Motor neuron (in vitro differentiated cells): Measurements from ENCODE around the gene STRADB. TPM values are rescaled to one million over a fixed set of nuclear protein-coding genes. Genes with fewer than 3 reads are reported as not detected.
"Not testable (repeated sequence)": the region's sequence is repeated elsewhere in the genome, so short reads cannot be mapped to it uniquely, and the experiment has no call there.

Source experiments
- ATAC-seq, 8 experiments: fragments of 200-7000 bp; cut with Tn5 transposase; replicated peaks in 6 of 8; 2 replicates each; pipeline ENCODE4 v1.8.0; 2021; ENCODE audit warnings: mild to moderate bottlenecking in 8 of 8, moderate library complexity in 8 of 8
- H3K27ac ChIP-seq, 2 donors: fragments of 250-450 bp; sonication (Bioruptor Pico); 2 replicates each; pipeline ENCODE4 v1.9.0; 2021; ENCODE audit warnings: antibody characterized with exemption in 2 of 2, mild to moderate bottlenecking in 2 of 2, moderate library complexity in 1 of 2
- H3K4me1 ChIP-seq, 2 donors: fragments of 250-450 bp; sonication (Bioruptor Pico); replicated peaks in 1 of 2; 2 replicates each; pipeline ENCODE4 v1.6.1; 2021; ENCODE audit warnings: antibody characterized with exemption in 2 of 2, mild to moderate bottlenecking in 2 of 2, moderate library complexity in 1 of 2
- H3K4me3 ChIP-seq, 5 donors: fragments of 250-450 bp; sonication (Bioruptor Pico); 2 replicates each; pipeline ENCODE4 v1.9.0; 2021; ENCODE audit warnings: antibody characterized with exemption in 5 of 5, mild to moderate bottlenecking in 5 of 5, moderate library complexity in 4 of 5
- WGBS, 10 experiments: fragments of 450-650 bp; shearing (Covaris generic); methylation state at CpG; one replicate each; pipeline ENCODE4 v1.0.0; 2022; 5-methylcytosine and 5-hydroxymethylcytosine counted together
- in situ Hi-C, 9 experiments: fragments of 400-800 bp; cut with MboI; loops; one replicate each; pipeline ENCODE4 v1.15.0; 2021; ENCODE audit warnings: low sequenced_read_pairs in 9 of 9, low pct_unique_long_range_greater_than_20kb in 2 of 9; ENCODE audit not compliant: unreplicated experiment in 9 of 9
- total RNA-seq, 8 experiments: library from RNA; unstranded; fragments of 300-600 nt; gene quantifications; 2 replicates each; pipeline versions ENCODE4 v1.2.3 to v1.2.4, GENCODE V29; 2022

STRADB gene
- total RNA-seq, 8 experiments from 2014 or later: 24.1 to 77.9 (median 35.6) TPM

- Histone ChIP-seq H3K27ac (no peak overlapping the region), H3K4me1 (peaks cover 0 to 3% of the 10 kb centered on the region in 2 donors), H3K4me3 (no peak overlapping the region)
- ATAC-seq: no peak
- in situ Hi-C loops: no loop called here
- WGBS, 10 experiments: 35 to 89% (median 72%) methylated on average over 1 to 3 of the region's 3 CpGs; no CpG with 5 or more reads in 2 of the 10 experiments
Measured at GRCh38 chr2:201414099-201415023, 37.2 kb upstream of the STRADB start.

- no peak for ATAC-seq
- in situ Hi-C loops: no loop called here
- Histone ChIP-seq H3K4me3 (no peak overlapping the region), H3K4me1 (peaks cover 3 to 4% of the 10 kb centered on the region in 2 donors), H3K27ac (no peak overlapping the region)
- WGBS, 10 experiments: 25 to 83% (median 52%) methylated on average over 1 to 2 of the region's 2 CpGs
Measured at GRCh38 chr2:201415149-201415548, 36.4 kb upstream of the STRADB start.

- H3K4me3 ChIP-seq: no peak overlapping the region
- 0 to 100% (median 60%) methylated on average over 1 to 3 of the region's 3 CpGs; no CpG with 5 or more reads in 1 of the 10 experiments for WGBS, 10 experiments
- ATAC-seq: peak in 3 of 8 experiments; percentile 68 to 75 (median 72)
- H3K27ac ChIP-seq: no peak overlapping the region
- peaks cover 5 to 11% of the 10 kb centered on the region in 2 donors for H3K4me1 ChIP-seq
- in situ Hi-C loops: no loop called here
Measured at GRCh38 chr2:201419057-201419635, 32.4 kb upstream of the STRADB start.

GRCh38 chr2:201419986-201420385, 31.6 kb upstream of the STRADB start:
- H3K4me1 ChIP-seq: peaks cover 5 to 11% of the 10 kb centered on the region in 2 donors
- no peak overlapping the region for H3K27ac ChIP-seq
- no peak for ATAC-seq
- in situ Hi-C loops: no loop called here
- 83 to 100% (median 96%) methylated on average over 1 to 4 of the region's 4 CpGs; no CpG with 5 or more reads in 3 of the 10 experiments for WGBS, 10 experiments
- H3K4me3 ChIP-seq: no peak overlapping the region

- H3K4me3 ChIP-seq: no peak overlapping the region
- in situ Hi-C loops: no loop called here
- peak; percentile 11 to 86 (median 78) for ATAC-seq
- 8 to 100% (median 51%) methylated on average over 1 to 3 of the region's 3 CpGs for WGBS, 10 experiments
- H3K27ac ChIP-seq: no peak overlapping the region
- peaks cover 5 to 11% of the 10 kb centered on the region in 2 donors for H3K4me1 ChIP-seq
Measured at GRCh38 chr2:201420442-201421113, 31.0 kb upstream of the STRADB start.

GRCh38 chr2:201425952-201426351, 25.6 kb upstream of the STRADB start:
- Histone ChIP-seq H3K4me3 (no peak overlapping the region), H3K27ac (no peak overlapping the region), H3K4me1 (peaks cover 3 to 5% of the 10 kb centered on the region in 2 donors)
- peak in 3 of 8 experiments; percentile 48 to 55 (median 53) for ATAC-seq
- 62 to 100% (median 81%) methylated on average over 1 to 6 of the region's 9 CpGs; no CpG with 5 or more reads in 2 of the 10 experiments for WGBS, 10 experiments
- in situ Hi-C loops: no loop called here

- H3K4me3 ChIP-seq, ATAC-seq, H3K4me1 ChIP-seq, in situ Hi-C loops, H3K27ac ChIP-seq: not testable (repeated sequence)
Measured at GRCh38 chr2:201428366-201428765, 23.2 kb upstream of the STRADB start.

- 94 to 100% (median 99%) methylated on average over 2 to 5 of the region's 6 CpGs; no CpG with 5 or more reads in 2 of the 10 experiments for WGBS, 10 experiments
- in situ Hi-C loops, H3K4me3 ChIP-seq, H3K27ac ChIP-seq, H3K4me1 ChIP-seq, ATAC-seq: not testable (repeated sequence)
Measured at GRCh38 chr2:201429835-201430234, 21.7 kb upstream of the STRADB start.

- 93 to 100% (median 100%) methylated on average over 1 to 5 of the region's 12 CpGs; no CpG with 5 or more reads in 5 of the 10 experiments for WGBS, 10 experiments
- in situ Hi-C loops, ATAC-seq, H3K4me3 ChIP-seq, H3K27ac ChIP-seq, H3K4me1 ChIP-seq: not testable (repeated sequence)
Measured at GRCh38 chr2:201430322-201430721, 21.2 kb upstream of the STRADB start.

GRCh38 chr2:201430839-201431238, 20.7 kb upstream of the STRADB start:
- Histone ChIP-seq H3K4me1 (no peaks in the 10 kb centered on the region), H3K27ac (no peak overlapping the region), H3K4me3 (no peak overlapping the region)
- 88 to 100% (median 97%) methylated on average over 1 to 4 of the region's 5 CpGs; no CpG with 5 or more reads in 5 of the 10 experiments for WGBS, 10 experiments
- in situ Hi-C loops: no loop called here
- no peak for ATAC-seq

GRCh38 chr2:201432038-201432620, 19.4 kb upstream of the STRADB start:
- 7 to 100% (median 78%) methylated on average over 2 to 4 of the region's 4 CpGs for WGBS, 10 experiments
- peak in 2 of 8 experiments; percentile 71 to 84 for ATAC-seq

GRCh38 chr2:201432621-201433393, 18.7 kb upstream of the STRADB start:
- H3K4me1 ChIP-seq: no peaks in the 10 kb centered on the region
- peak in 3 of 8 experiments; percentile 69 to 93 (median 77) for ATAC-seq
- in situ Hi-C loops: no loop called here
- no peak overlapping the region for H3K4me3 ChIP-seq
- no peak overlapping the region for H3K27ac ChIP-seq
- WGBS, 10 experiments: 0 to 94% (median 61%) methylated on average over 1 to 5 of the region's 5 CpGs; no CpG with 5 or more reads in 1 of the 10 experiments

More at GRCh38 chr2:201432038-201432620, 19.4 kb upstream of the STRADB start:
- H3K4me1 ChIP-seq: no peaks in the 10 kb centered on the region
- no peak overlapping the region for H3K4me3 ChIP-seq
- no peak overlapping the region for H3K27ac ChIP-seq
- in situ Hi-C loops: no loop called here
